ENCODE data around the gene CCDC184.

DNA sequence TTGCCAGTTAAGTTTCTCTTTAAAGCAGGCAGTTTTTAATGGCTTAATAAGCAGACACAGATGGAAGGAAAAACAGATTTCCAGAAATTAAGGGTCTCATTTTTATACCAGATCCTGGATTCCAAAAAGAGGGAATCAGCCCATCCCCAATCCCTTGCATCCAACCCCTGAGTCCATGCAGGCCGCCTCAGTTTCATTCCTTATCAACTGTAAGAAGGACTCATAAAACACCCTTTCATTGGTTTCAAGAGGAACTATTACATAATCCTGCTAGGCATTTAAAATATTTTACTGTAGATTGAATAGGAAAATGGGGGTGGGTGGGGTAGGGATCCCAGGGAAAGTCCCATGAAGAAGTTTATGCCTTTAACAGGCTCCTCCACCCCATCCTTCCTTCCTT lies 9.4 kb downstream of the CCDC184 start:
- TF ChIP-seq ZFP30 (CRISPR knock-in tag; IDR thresholded peaks at IDR 0.05) (no peak), ZNF70 (CRISPR knock-in tag; IDR thresholded peaks at IDR 0.05) (no peak), CSDC2 (CRISPR knock-in tag; IDR thresholded peaks at IDR 0.05) (no peak), RARB (CRISPR knock-in tag; IDR thresholded peaks at IDR 0.05) (no peak), BACH2 (CRISPR knock-in tag; IDR thresholded peaks at IDR 0.05; ENCODE audit: borderline replicate concordance) (no peak), SNAI2 (CRISPR knock-in tag; IDR thresholded peaks at IDR 0.05) (no peak), ISL1 (CRISPR knock-in tag; IDR thresholded peaks at IDR 0.05) (no peak), TCF4 (CRISPR knock-in tag; IDR thresholded peaks at IDR 0.05; ENCODE audit: borderline replicate concordance) (no peak)
- TF ChIP-seq, protein P1, sequence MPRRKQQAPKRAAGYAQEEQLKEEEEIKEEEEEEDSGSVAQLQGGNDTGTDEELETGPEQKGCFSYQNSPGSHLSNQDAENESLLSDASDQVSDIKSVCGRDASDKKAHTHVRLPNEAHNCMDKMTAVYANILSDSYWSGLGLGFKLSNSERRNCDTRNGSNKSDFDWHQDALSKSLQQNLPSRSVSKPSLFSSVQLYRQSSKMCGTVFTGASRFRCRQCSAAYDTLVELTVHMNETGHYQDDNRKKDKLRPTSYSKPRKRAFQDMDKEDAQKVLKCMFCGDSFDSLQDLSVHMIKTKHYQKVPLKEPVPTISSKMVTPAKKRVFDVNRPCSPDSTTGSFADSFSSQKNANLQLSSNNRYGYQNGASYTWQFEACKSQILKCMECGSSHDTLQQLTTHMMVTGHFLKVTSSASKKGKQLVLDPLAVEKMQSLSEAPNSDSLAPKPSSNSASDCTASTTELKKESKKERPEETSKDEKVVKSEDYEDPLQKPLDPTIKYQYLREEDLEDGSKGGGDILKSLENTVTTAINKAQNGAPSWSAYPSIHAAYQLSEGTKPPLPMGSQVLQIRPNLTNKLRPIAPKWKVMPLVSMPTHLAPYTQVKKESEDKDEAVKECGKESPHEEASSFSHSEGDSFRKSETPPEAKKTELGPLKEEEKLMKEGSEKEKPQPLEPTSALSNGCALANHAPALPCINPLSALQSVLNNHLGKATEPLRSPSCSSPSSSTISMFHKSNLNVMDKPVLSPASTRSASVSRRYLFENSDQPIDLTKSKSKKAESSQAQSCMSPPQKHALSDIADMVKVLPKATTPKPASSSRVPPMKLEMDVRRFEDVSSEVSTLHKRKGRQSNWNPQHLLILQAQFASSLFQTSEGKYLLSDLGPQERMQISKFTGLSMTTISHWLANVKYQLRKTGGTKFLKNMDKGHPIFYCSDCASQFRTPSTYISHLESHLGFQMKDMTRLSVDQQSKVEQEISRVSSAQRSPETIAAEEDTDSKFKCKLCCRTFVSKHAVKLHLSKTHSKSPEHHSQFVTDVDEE (CRISPR knock-in tag; IDR thresholded peaks at IDR 0.05): no peak
- TF ChIP-seq, protein P2, sequence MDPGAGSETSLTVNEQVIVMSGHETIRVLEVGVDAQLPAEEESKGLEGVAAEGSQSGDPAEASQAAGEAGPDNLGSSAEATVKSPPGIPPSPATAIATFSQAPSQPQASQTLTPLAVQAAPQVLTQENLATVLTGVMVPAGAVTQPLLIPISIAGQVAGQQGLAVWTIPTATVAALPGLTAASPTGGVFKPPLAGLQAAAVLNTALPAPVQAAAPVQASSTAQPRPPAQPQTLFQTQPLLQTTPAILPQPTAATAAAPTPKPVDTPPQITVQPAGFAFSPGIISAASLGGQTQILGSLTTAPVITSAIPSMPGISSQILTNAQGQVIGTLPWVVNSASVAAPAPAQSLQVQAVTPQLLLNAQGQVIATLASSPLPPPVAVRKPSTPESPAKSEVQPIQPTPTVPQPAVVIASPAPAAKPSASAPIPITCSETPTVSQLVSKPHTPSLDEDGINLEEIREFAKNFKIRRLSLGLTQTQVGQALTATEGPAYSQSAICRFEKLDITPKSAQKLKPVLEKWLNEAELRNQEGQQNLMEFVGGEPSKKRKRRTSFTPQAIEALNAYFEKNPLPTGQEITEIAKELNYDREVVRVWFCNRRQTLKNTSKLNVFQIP (CRISPR knock-in tag; IDR thresholded peaks at IDR 0.05; ENCODE audit: borderline replicate concordance, low read depth): no peak
- TF ChIP-seq, protein P3, sequence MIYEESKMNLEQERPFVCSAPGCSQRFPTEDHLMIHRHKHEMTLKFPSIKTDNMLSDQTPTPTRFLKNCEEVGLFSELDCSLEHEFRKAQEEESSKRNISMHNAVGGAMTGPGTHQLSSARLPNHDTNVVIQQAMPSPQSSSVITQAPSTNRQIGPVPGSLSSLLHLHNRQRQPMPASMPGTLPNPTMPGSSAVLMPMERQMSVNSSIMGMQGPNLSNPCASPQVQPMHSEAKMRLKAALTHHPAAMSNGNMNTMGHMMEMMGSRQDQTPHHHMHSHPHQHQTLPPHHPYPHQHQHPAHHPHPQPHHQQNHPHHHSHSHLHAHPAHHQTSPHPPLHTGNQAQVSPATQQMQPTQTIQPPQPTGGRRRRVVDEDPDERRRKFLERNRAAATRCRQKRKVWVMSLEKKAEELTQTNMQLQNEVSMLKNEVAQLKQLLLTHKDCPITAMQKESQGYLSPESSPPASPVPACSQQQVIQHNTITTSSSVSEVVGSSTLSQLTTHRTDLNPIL (CRISPR knock-in tag; IDR thresholded peaks at IDR 0.05; ENCODE audit: low read depth): no peak
- TF ChIP-seq, protein P4, sequence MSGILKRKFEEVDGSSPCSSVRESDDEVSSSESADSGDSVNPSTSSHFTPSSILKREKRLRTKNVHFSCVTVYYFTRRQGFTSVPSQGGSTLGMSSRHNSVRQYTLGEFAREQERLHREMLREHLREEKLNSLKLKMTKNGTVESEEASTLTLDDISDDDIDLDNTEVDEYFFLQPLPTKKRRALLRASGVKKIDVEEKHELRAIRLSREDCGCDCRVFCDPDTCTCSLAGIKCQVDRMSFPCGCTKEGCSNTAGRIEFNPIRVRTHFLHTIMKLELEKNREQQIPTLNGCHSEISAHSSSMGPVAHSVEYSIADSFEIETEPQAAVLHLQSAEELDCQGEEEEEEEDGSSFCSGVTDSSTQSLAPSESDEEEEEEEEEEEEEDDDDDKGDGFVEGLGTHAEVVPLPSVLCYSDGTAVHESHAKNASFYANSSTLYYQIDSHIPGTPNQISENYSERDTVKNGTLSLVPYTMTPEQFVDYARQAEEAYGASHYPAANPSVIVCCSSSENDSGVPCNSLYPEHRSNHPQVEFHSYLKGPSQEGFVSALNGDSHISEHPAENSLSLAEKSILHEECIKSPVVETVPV (CRISPR knock-in tag; IDR thresholded peaks at IDR 0.05): no peak

All from SK-N-SH treated with all-trans-retinoic acid at 6 μM for 48 hours (cell line).